ENCODE measurements around the gene MED25.

The MED25 gene

DNA sequence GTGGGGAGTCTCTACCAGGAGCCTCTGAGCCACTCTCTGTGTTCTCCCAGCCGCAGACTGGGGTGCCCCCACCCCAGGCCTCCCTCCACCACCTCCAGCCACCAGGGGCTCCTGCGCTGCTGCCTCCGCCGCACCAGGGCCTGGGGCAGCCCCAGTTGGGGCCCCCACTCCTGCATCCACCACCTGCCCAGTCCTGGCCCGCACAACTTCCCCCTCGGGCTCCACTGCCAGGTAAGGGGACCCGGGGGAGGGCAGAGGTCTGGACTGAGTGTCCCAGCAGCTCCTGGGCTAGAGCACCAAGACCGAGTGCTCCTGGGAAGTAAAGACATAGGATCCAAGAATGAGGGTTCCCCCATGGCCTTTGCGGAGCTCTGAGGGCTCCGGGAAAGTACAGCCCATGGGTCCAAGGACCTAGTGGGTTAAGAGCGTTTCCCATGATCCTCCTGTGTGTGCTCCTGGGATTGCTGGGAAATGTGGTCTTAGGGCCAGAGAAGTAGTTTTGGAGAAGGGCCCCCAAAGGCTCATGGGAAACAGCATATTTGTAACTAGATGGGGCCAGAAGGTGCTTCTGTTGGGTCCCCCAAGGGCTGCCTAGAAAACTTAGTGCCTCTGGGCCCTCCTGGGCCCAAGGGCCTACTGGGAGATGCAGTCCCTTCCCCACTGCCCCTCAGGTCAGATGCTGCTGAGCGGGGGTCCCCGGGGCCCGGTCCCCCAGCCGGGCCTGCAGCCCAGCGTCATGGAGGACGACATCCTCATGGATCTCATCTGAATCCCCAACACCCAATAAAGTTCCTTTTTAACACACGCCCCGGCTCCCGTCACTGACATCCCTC, 18.3 kb downstream of the MED25 start:
- no peaks in the 10 kb centered on the region for H3K27me3 ChIP-seq (ENCODE audit: insufficient read depth, poor library complexity, severe bottlenecking)
- H3K27ac ChIP-seq (replicated peaks) = no peak overlapping the region
- TF ChIP-seq REST (IDR thresholded peaks at IDR 0.05; ENCODE audit: insufficient replicate concordance, low read depth) (no peak), CTCF (IDR thresholded peaks at IDR 0.05; ENCODE audit: insufficient read depth, low read length) (no peak)
- DNase-seq (ENCODE audit: low read depth in 1 of 2, low spot score in 1 of 2) = no peak
- no peak overlapping the region for H3K4me3 ChIP-seq (replicated peaks; ENCODE audit: insufficient read depth, low read length)

DNA sequence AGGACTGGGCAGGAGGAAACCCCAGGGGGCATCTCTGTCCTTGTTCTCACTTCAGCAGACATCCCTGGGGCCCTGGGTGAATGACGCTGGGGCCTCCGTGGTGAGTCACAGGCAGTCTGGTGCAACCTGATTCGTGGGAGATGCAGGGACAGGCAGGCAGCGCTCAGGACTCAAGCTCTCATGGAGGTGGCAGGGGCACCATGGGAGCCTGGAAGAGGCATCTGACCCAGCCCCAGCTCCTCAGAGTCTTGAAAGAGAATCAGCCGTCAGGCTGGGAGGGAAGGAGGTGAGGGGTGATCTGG, 18.9 kb downstream of the MED25 start:
- no peak for TF ChIP-seq POLR2AphosphoS5 (IDR thresholded peaks at IDR 0.05; ENCODE audit: low read depth)
- TF ChIP-seq REST (IDR thresholded peaks at IDR 0.05; ENCODE audit: insufficient replicate concordance, low read depth) = no peak
- TF ChIP-seq SPI1 (IDR thresholded peaks at IDR 0.05; ENCODE audit: borderline replicate concordance, low read depth) = no peak
- TF ChIP-seq GABPA (IDR thresholded peaks at IDR 0.05; ENCODE audit: low read depth) = no peak
- no peak for TF ChIP-seq CTCF (IDR thresholded peaks at IDR 0.05; ENCODE audit: insufficient read depth, low read length)
- Histone ChIP-seq H3K27ac (replicated peaks) (no peak overlapping the region), H3K4me3 (replicated peaks; ENCODE audit: insufficient read depth, low read length) (no peak overlapping the region), H3K27me3 (ENCODE audit: insufficient read depth, poor library complexity, severe bottlenecking) (no peaks in the 10 kb centered on the region)
- no peak for DNase-seq (ENCODE audit: low read depth in 1 of 2, low spot score in 1 of 2)

DNA sequence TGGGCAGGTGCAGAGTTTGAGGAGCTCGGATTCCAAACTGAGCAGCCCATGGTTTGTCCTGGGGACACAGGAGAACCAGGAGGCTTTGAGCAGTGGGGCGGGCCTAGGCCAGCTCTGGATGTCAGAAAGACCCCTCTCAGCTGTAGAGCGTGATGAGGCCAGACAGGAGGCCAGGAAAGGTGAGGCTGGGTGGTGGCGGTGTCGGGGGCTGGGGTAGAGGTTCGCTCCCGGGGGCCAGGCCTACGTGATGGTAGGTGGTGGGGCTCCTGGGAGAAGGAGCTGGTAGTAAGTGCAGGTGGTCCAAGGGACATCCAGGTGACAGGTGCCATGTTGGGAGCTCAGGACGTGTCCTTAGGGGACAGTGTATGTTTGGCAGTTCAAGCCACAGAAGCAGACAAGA, 19.3 kb downstream of the MED25 start:
- TF ChIP-seq POLR2AphosphoS5 (IDR thresholded peaks at IDR 0.05; ENCODE audit: low read depth) = no peak
- no peak for TF ChIP-seq CTCF (IDR thresholded peaks at IDR 0.05; ENCODE audit: insufficient read depth, low read length)
- Histone ChIP-seq H3K4me3 (replicated peaks; ENCODE audit: insufficient read depth, low read length) (no peak overlapping the region), H3K27ac (replicated peaks) (no peak overlapping the region), H3K27me3 (ENCODE audit: insufficient read depth, poor library complexity, severe bottlenecking) (no peaks in the 10 kb centered on the region)
- DNase-seq (ENCODE audit: low read depth in 1 of 2, low spot score in 1 of 2) = no peak
